Neuronal stem cell (in vitro differentiated cells): ENCODE results near the gene MAP3K5.
"Not testable (repeated sequence)": the region's sequence is repeated elsewhere in the genome, so short reads cannot be mapped to it uniquely, and the experiment has no call there.

Experiments used
- DNase-seq: peaks from one replicate; pipeline ENCODE4 v3.0.0-alpha.2; 2013; ENCODE audit warnings: low spot score
- H2AFZ ChIP-seq: one replicate; pipeline ENCODE4 v1.6.1; 2013; ENCODE audit warnings: mild to moderate bottlenecking, low read length, inconsistent platforms
- H2AK5ac ChIP-seq: 2 replicates; pipeline ENCODE4 v1.6.1; 2013; ENCODE audit warnings: low read depth, mild to moderate bottlenecking, inconsistent platforms, low read length, moderate library complexity, mixed read lengths
- H2BK120ac ChIP-seq: 2 replicates; pipeline ENCODE4 v1.6.1; 2013; ENCODE audit warnings: low read depth, mild to moderate bottlenecking, inconsistent platforms, low read length, moderate library complexity, mixed read lengths
- H2BK12ac ChIP-seq: one replicate; pipeline ENCODE4 v1.6.1; 2013; ENCODE audit warnings: low read length, inconsistent platforms
- H2BK15ac ChIP-seq: 2 replicates; pipeline ENCODE4 v1.6.1; 2013; ENCODE audit warnings: mild to moderate bottlenecking, low read length, inconsistent platforms, mixed read lengths
- H2BK5ac ChIP-seq: one replicate; pipeline ENCODE4 v1.6.1; 2013; ENCODE audit warnings: inconsistent platforms, mild to moderate bottlenecking, low read length, moderate library complexity
- H3K14ac ChIP-seq: one replicate; pipeline ENCODE4 v1.6.1; 2013; ENCODE audit warnings: low read length, inconsistent platforms
- H3K18ac ChIP-seq: 2 replicates; pipeline ENCODE4 v1.6.1; 2013; ENCODE audit warnings: low read length, inconsistent platforms
- H3K23ac ChIP-seq: 2 replicates; pipeline ENCODE4 v1.6.1; 2013; ENCODE audit warnings: low read depth, mild to moderate bottlenecking, mixed read lengths, low read length, inconsistent platforms; ENCODE audit not compliant: poor library complexity
- H3K27ac ChIP-seq: replicated peaks from 3 replicates; pipeline ENCODE4 v1.5.1; 2013; ENCODE audit warnings: low read length, inconsistent platforms
- H3K27me3 ChIP-seq, 3 experiments: 2 replicates each; pipeline ENCODE4 v1.6.1; 2013; ENCODE audit warnings: low read length in 3 of 3, mild to moderate bottlenecking in 2 of 3, inconsistent platforms in 1 of 3, low read depth in 1 of 3, mixed read lengths in 1 of 3, moderate library complexity in 1 of 3; ENCODE audit not compliant: control insufficient read depth in 3 of 3, insufficient read depth in 3 of 3
- H3K36me3 ChIP-seq, 2 donors: replicated peaks in 1 of 2; 2 replicates each; pipeline ENCODE4 v1.6.1; 2013; ENCODE audit warnings: low read length in 2 of 2; ENCODE audit not compliant: control insufficient read depth in 2 of 2, insufficient read depth in 2 of 2
- H3K4ac ChIP-seq: 2 replicates; pipeline ENCODE4 v1.6.1; 2013; ENCODE audit warnings: inconsistent platforms, mild to moderate bottlenecking, low read length, moderate library complexity
- H3K4me1 ChIP-seq, 2 donors: 1 replicate in 1 of 2; 2 replicates in 1 of 2; pipeline ENCODE4 v1.6.1; 2013; ENCODE audit warnings: low read length in 2 of 2, low read depth in 1 of 2; ENCODE audit not compliant: control insufficient read depth in 2 of 2, insufficient read depth in 1 of 2
- H3K4me2 ChIP-seq: one replicate; pipeline ENCODE4 v1.6.1; 2013; ENCODE audit warnings: mild to moderate bottlenecking, low read length, inconsistent platforms; ENCODE audit not compliant: insufficient read depth, poor library complexity, severe bottlenecking
- H3K4me3 ChIP-seq, 2 donors: 2 replicates each; pipeline ENCODE4 v1.5.1; 2013; ENCODE audit warnings: low read length in 2 of 2, mild to moderate bottlenecking in 2 of 2, inconsistent platforms in 1 of 2, moderate library complexity in 1 of 2
- H3K79me1 ChIP-seq: one replicate; pipeline ENCODE4 v1.6.1; 2013; ENCODE audit warnings: low read depth, mild to moderate bottlenecking, inconsistent platforms, low read length, moderate library complexity
- H3K9ac ChIP-seq: one replicate; pipeline ENCODE4 v1.6.1; 2013; ENCODE audit warnings: mild to moderate bottlenecking, low read depth, low read length, inconsistent platforms; ENCODE audit not compliant: poor library complexity
- H3K9me3 ChIP-seq, 2 donors: replicated peaks in 1 of 2; 2 replicates each; pipeline versions ENCODE3 to v1.6.1; 2013; ENCODE audit warnings: low read length in 2 of 2, mild to moderate bottlenecking in 2 of 2, inconsistent platforms in 1 of 2, low read depth in 1 of 2, mixed read lengths in 1 of 2, moderate library complexity in 1 of 2; ENCODE audit not compliant: control insufficient read depth in 2 of 2, insufficient read depth in 1 of 2
- H4K8ac ChIP-seq: one replicate; pipeline ENCODE4 v1.6.1; 2013; ENCODE audit warnings: low read depth, mild to moderate bottlenecking, inconsistent platforms, low read length, moderate library complexity
- H4K91ac ChIP-seq: one replicate; pipeline ENCODE4 v1.6.1; 2013; ENCODE audit warnings: low read length, low read depth, mild to moderate bottlenecking, inconsistent platforms; ENCODE audit not compliant: poor library complexity
- WGBS, 2 donors: extraction: QIAGEN DNeasy Blood & Tissue Kit; methylation state at CpG; one replicate each; pipeline ENCODE4 v1.1.7; 2013; ENCODE audit warnings: missing lambda C conversion rate in 2 of 2, mixed read lengths in 1 of 2; ENCODE audit not compliant: insufficient read length in 2 of 2, insufficient replicate concordance in 1 of 2; ENCODE audit errors: extremely low coverage in 2 of 2; 5-methylcytosine and 5-hydroxymethylcytosine counted together

The MAP3K5 gene

GRCh38 chr6:136587527-136587926 lies 204.8 kb downstream of the MAP3K5 start:
- Histone ChIP-seq H2BK5ac (no peak overlapping the region), H2BK120ac (no peak overlapping the region), H3K18ac (no peak overlapping the region), H2AFZ (no peak overlapping the region), H3K9me3 (peaks cover 0 to 5% of the 10 kb centered on the region in 2 donors), H2AK5ac (no peak overlapping the region), H3K4me2 (no peak overlapping the region), H3K4me1 (no peaks in the 10 kb centered on the region), H3K36me3 (no peaks in the 10 kb centered on the region), H3K23ac (no peak overlapping the region), H3K27ac (no peak overlapping the region), H3K9ac (no peak overlapping the region), H3K79me1 (no peaks in the 10 kb centered on the region), H3K14ac (no peak overlapping the region), H3K4me3 (no peak overlapping the region), H2BK12ac (no peak overlapping the region), H2BK15ac (no peak overlapping the region), H3K4ac (no peak overlapping the region), H3K27me3 (no peaks in the 10 kb centered on the region), H4K8ac (no peak overlapping the region), H4K91ac (no peak overlapping the region)
- no CpG with 5 or more reads among the region's 1 CpG for WGBS, 2 donors
- no peak for DNase-seq

DNA sequence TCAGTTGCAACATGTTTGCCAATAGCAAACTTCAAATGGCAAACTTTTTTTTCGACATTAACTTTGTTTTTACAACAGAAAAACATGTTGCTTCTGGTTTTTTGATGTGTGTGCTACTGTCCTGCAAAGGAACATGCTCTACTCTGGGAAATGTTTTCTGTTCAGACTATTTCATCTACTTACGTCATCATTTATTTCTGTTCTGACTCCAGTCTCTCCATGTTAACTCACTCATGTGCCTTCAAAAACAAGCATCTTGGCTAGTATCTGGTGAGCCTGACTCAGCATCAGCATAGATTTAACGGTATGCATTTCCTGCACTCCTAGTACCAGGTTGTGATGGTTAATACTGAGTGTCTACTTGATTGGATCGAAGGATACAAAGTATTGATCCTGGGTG lies 206.0 kb downstream of the MAP3K5 start:
- H3K4me2 ChIP-seq: no peak overlapping the region
- H3K4me3 ChIP-seq: no peak overlapping the region
- H4K91ac ChIP-seq: no peak overlapping the region
- no peak overlapping the region for H2BK15ac ChIP-seq
- no peak overlapping the region for H2BK120ac ChIP-seq
- peaks cover 0 to 5% of the 10 kb centered on the region in 2 donors for H3K9me3 ChIP-seq
- H3K36me3 ChIP-seq: no peaks in the 10 kb centered on the region
- no peak overlapping the region for H4K8ac ChIP-seq
- no peak overlapping the region for H3K23ac ChIP-seq
- H3K4me1 ChIP-seq: no peaks in the 10 kb centered on the region
- H3K9ac ChIP-seq: no peak overlapping the region
- no peak for DNase-seq
- no peak overlapping the region for H3K14ac ChIP-seq
- H3K79me1 ChIP-seq: no peaks in the 10 kb centered on the region
- H3K4ac ChIP-seq: no peak overlapping the region
- no peak overlapping the region for H2AFZ ChIP-seq
- H2BK12ac ChIP-seq: no peak overlapping the region
- no peaks in the 10 kb centered on the region for H3K27me3 ChIP-seq
- no peak overlapping the region for H3K27ac ChIP-seq
- no peak overlapping the region for H2AK5ac ChIP-seq
- WGBS, 2 donors: no CpG with 5 or more reads among the region's 4 CpGs
- no peak overlapping the region for H2BK5ac ChIP-seq
- H3K18ac ChIP-seq: no peak overlapping the region

- H4K8ac ChIP-seq, H2AFZ ChIP-seq, H3K18ac ChIP-seq, H2BK15ac ChIP-seq, H2BK120ac ChIP-seq, H4K91ac ChIP-seq, H3K23ac ChIP-seq, H3K4me2 ChIP-seq, H3K79me1 ChIP-seq, H2AK5ac ChIP-seq, H3K36me3 ChIP-seq, H3K9ac ChIP-seq, H2BK5ac ChIP-seq, H3K14ac ChIP-seq, DNase-seq, H2BK12ac ChIP-seq, H3K4ac ChIP-seq, H3K9me3 ChIP-seq, H3K27me3 ChIP-seq, H3K4me1 ChIP-seq, H3K27ac ChIP-seq, H3K4me3 ChIP-seq: not testable (repeated sequence)
- WGBS, 2 donors: no CpG with 5 or more reads among the region's 2 CpGs
Measured at GRCh38 chr6:136585523-136585922, 206.8 kb downstream of the MAP3K5 start.

GRCh38 chr6:136584290-136584689 lies 208.0 kb downstream of the MAP3K5 start:
- H3K4ac ChIP-seq, H4K91ac ChIP-seq, H3K18ac ChIP-seq, H3K9ac ChIP-seq, H2BK12ac ChIP-seq, H3K9me3 ChIP-seq, H3K23ac ChIP-seq, H3K79me1 ChIP-seq, H2BK5ac ChIP-seq, H3K36me3 ChIP-seq, DNase-seq, H4K8ac ChIP-seq, H2BK120ac ChIP-seq, H2AFZ ChIP-seq, H3K27ac ChIP-seq, H3K4me2 ChIP-seq, H3K27me3 ChIP-seq, H2BK15ac ChIP-seq, H2AK5ac ChIP-seq, H3K14ac ChIP-seq, H3K4me3 ChIP-seq, H3K4me1 ChIP-seq: not testable (repeated sequence)
- WGBS, 2 donors: no CpG with 5 or more reads among the region's 5 CpGs
